Endothelial cell of umbilical vein (primary cell): ENCODE data around the gene SHOC2.

Experiments used
- CTCF ChIP-seq, 2 donors: IDR thresholded peaks; 1 replicate in 1 of 2; 2 replicates in 1 of 2; pipeline ENCODE4 v1.5.1; 2011; ENCODE audit warnings: low read length in 2 of 2, mild to moderate bottlenecking in 2 of 2, moderate library complexity in 2 of 2, control low read depth in 1 of 2, inconsistent platforms in 1 of 2, low read depth in 1 of 2; ENCODE audit not compliant: insufficient read depth in 1 of 2; ENCODE audit errors: extremely low read depth in 1 of 2
- EZH2 ChIP-seq: IDR thresholded peaks from 2 replicates; pipeline ENCODE4 v1.6.1; 2012; ENCODE audit warnings: borderline replicate concordance, low read depth, mild to moderate bottlenecking, moderate library complexity, low read length, inconsistent platforms; ENCODE audit not compliant: severe bottlenecking
- POLR2A ChIP-seq: IDR thresholded peaks from 2 replicates; pipeline ENCODE4 v1.6.1; 2012; ENCODE audit warnings: low read depth, mild to moderate bottlenecking, control low read depth, low read length
- POLR2AphosphoS5 ChIP-seq: IDR thresholded peaks from 2 replicates; pipeline ENCODE4 v1.6.1; 2012; ENCODE audit warnings: low read depth, mild to moderate bottlenecking, control low read depth, low read length, moderate library complexity; ENCODE audit not compliant: insufficient read depth

- TF ChIP-seq POLR2AphosphoS5, result no peak
- no peak for TF ChIP-seq POLR2A
- no peak for TF ChIP-seq EZH2
- no peak for TF ChIP-seq CTCF (IDR thresholded peaks at IDR 0.05; ENCODE audit: extremely low read depth in 1 of 2, insufficient read depth in 1 of 2, low read depth in 1 of 2, low read length in 2 of 2)
Measured at GRCh38 chr10:110947061-110947595, 27.7 kb downstream of the SHOC2 start.
